IMR-90 (cell line): ENCODE measurements around the gene COX4I1. TPM values are rescaled to one million over a fixed set of nuclear protein-coding genes. Genes with fewer than 3 reads are reported as not detected.

Experiments used
- ATAC-seq: fragments of 200-7000 bp; cut with Tn5 transposase; 2 replicates; pipeline ENCODE4 v1.9.1; 2020; ENCODE audit warnings: low read depth, mild to moderate bottlenecking, moderate library complexity
- Bru-seq: library from RNA; stranded (reverse); fragments of 400-500 nt; gene quantifications from one replicate; lab custom pipeline; 2021; lab: Mats Ljungman, UMichigan
- BruChase-seq, 2 experiments: library from RNA; stranded (reverse); fragments of 400-500 nt; gene quantifications; one replicate each; lab custom pipeline; 2021; lab: Mats Ljungman, UMichigan
- BruUV-seq: library from RNA; stranded (reverse); fragments of 400-500 nt; replicated peaks from 2 replicates; lab custom pipeline; 2021; lab: Mats Ljungman, UMichigan
- CTCF ChIA-PET: fragments of 300-600 bp; formaldehyde crosslinking; extraction: SDS; loops from one replicate; lab custom pipeline; 2021; ENCODE audit warnings: antibody characterized with exemption; lab: Yijun Ruan, JAX
- POLR2A ChIA-PET: fragments of 300-600 bp; sonication (Branson Sonifier 250); formaldehyde crosslinking; loops from one replicate; lab custom pipeline; 2022; ENCODE audit warnings: antibody characterized with exemption; ENCODE audit not compliant: unreplicated experiment; lab: Charles Lee
- DNase-seq: peaks from one replicate; pipeline ENCODE4 v3.0.0; 2013
- H2AFZ ChIP-seq: replicated peaks from 2 replicates; pipeline ENCODE3; 2013; ENCODE audit warnings: low read length, mild to moderate bottlenecking; ENCODE audit not compliant: poor library complexity
- H2AK5ac ChIP-seq: 2 replicates; pipeline ENCODE4 v1.6.1; 2013; ENCODE audit warnings: low read depth, low read length, inconsistent platforms
- H2AK9ac ChIP-seq: replicated peaks from 2 replicates; pipeline ENCODE3; 2013; ENCODE audit warnings: mild to moderate bottlenecking, low read depth, low read length, moderate library complexity; ENCODE audit not compliant: poor library complexity
- H2BK120ac ChIP-seq: 2 replicates; pipeline ENCODE4 v1.6.1; 2013; ENCODE audit warnings: low read depth, low read length, inconsistent platforms
- H2BK15ac ChIP-seq: 3 replicates; pipeline ENCODE4 v1.6.1; 2013; ENCODE audit warnings: low read depth, low read length, inconsistent platforms
- H2BK20ac ChIP-seq: 2 replicates; pipeline ENCODE4 v1.6.1; 2013; ENCODE audit warnings: low read depth, mild to moderate bottlenecking, inconsistent platforms, low read length, moderate library complexity
- H2BK5ac ChIP-seq: 2 replicates; pipeline ENCODE4 v1.6.1; 2013; ENCODE audit warnings: mild to moderate bottlenecking, low read depth, low read length, inconsistent platforms; ENCODE audit not compliant: poor library complexity, severe bottlenecking
- H3K14ac ChIP-seq: replicated peaks from 2 replicates; pipeline ENCODE4 v1.6.1; 2013; ENCODE audit warnings: low read depth, low read length, inconsistent platforms
- H3K18ac ChIP-seq: 2 replicates; pipeline ENCODE4 v1.6.1; 2013; ENCODE audit warnings: low read depth, low read length, control low read depth
- H3K23ac ChIP-seq: 2 replicates; pipeline ENCODE4 v1.6.1; 2013; ENCODE audit warnings: low read depth, low read length, inconsistent platforms
- H3K27ac ChIP-seq: 2 replicates; pipeline ENCODE4 v1.5.1; 2013; ENCODE audit warnings: mild to moderate bottlenecking, control low read depth, low read length; ENCODE audit not compliant: insufficient read depth
- H3K27me3 ChIP-seq: 2 replicates; pipeline ENCODE4 v1.6.1; 2013; ENCODE audit warnings: low read length; ENCODE audit not compliant: control insufficient read depth, insufficient read depth
- H3K36me3 ChIP-seq: 2 replicates; pipeline ENCODE4 v1.6.1; 2013; ENCODE audit warnings: low read length, mixed read lengths; ENCODE audit not compliant: control insufficient read depth, insufficient read depth
- H3K4ac ChIP-seq: 2 replicates; pipeline ENCODE4 v1.6.1; 2013; ENCODE audit warnings: low read depth, low read length, inconsistent platforms
- H3K4me1 ChIP-seq: 2 replicates; pipeline ENCODE4 v1.6.1; 2013; ENCODE audit warnings: low read length, mixed read lengths; ENCODE audit not compliant: control insufficient read depth, insufficient read depth
- H3K4me2 ChIP-seq: 2 replicates; pipeline ENCODE4 v1.6.1; 2013; ENCODE audit warnings: low read depth, mild to moderate bottlenecking, control low read depth, low read length, moderate library complexity
- H3K4me3 ChIP-seq: 2 replicates; pipeline ENCODE4 v1.5.1; 2013; ENCODE audit warnings: low read depth, mild to moderate bottlenecking, control low read depth, low read length, moderate library complexity; ENCODE audit not compliant: insufficient read depth
- H3K56ac ChIP-seq: 2 replicates; pipeline ENCODE4 v1.6.1; 2013; ENCODE audit warnings: low read length, inconsistent platforms; ENCODE audit not compliant: insufficient read depth; ENCODE audit errors: extremely low read depth
- H3K79me1 ChIP-seq, 2 experiments: 2 replicates each; pipeline ENCODE4 v1.6.1; 2013; ENCODE audit warnings: low read length in 2 of 2, inconsistent platforms in 1 of 2, low read depth in 1 of 2
- H3K9ac ChIP-seq: 2 replicates; pipeline ENCODE4 v1.6.1; 2013; ENCODE audit warnings: low read depth, low read length, control low read depth
- H3K9me1 ChIP-seq: 2 replicates; pipeline ENCODE4 v1.6.1; 2013; ENCODE audit warnings: low read length, inconsistent platforms; ENCODE audit not compliant: insufficient read depth
- H3K9me3 ChIP-seq: 2 replicates; pipeline ENCODE4 v1.6.1; 2013; ENCODE audit warnings: low read length; ENCODE audit not compliant: control insufficient read depth, insufficient read depth
- H4K20me1 ChIP-seq: 2 replicates; pipeline ENCODE4 v1.6.1; 2013; ENCODE audit warnings: low read length, inconsistent platforms; ENCODE audit not compliant: insufficient read depth
- H4K5ac ChIP-seq: 2 replicates; pipeline ENCODE4 v1.6.1; 2013; ENCODE audit warnings: mild to moderate bottlenecking, low read depth, low read length, control low read depth
- H4K8ac ChIP-seq, 2 experiments: 2 replicates each; pipeline ENCODE4 v1.6.1; 2013; ENCODE audit warnings: low read depth in 2 of 2, low read length in 2 of 2, control low read depth in 1 of 2, inconsistent platforms in 1 of 2
- H4K91ac ChIP-seq: 2 replicates; pipeline ENCODE4 v1.6.1; 2013; ENCODE audit warnings: low read depth, low read length, inconsistent platforms; ENCODE audit not compliant: insufficient read depth
- BHLHE40 ChIP-seq: fragments of 150-350 bp; IDR thresholded peaks from 2 replicates; pipeline ENCODE4 v1.6.1; 2016; ENCODE audit warnings: mild to moderate bottlenecking, low read depth, low read length
- CEBPB ChIP-seq: IDR thresholded peaks from 2 replicates; pipeline ENCODE4 v1.6.1; 2012; ENCODE audit warnings: low read depth, low read length, improper control_type of control experiment
- CTCF ChIP-seq: conservative IDR thresholded peaks from 2 replicates; pipeline ENCODE4 v1.5.1; 2012; ENCODE audit warnings: mild to moderate bottlenecking, low read depth, low read length, improper control_type of control experiment
- ELK1 ChIP-seq: fragments of 150-350 bp; IDR thresholded peaks from 2 replicates; pipeline ENCODE4 v1.6.1; 2016; ENCODE audit warnings: low read depth, mild to moderate bottlenecking, low read length, moderate library complexity, borderline replicate concordance
- MAFK ChIP-seq: IDR thresholded peaks from 2 replicates; pipeline ENCODE4 v1.6.1; 2012; ENCODE audit warnings: low read depth, low read length, improper control_type of control experiment
- MAZ ChIP-seq: IDR thresholded peaks from 2 replicates; pipeline ENCODE4 v1.6.1; 2012; ENCODE audit warnings: low read depth, mild to moderate bottlenecking, low read length, improper control_type of control experiment, moderate library complexity, borderline replicate concordance
- MXI1 ChIP-seq: IDR thresholded peaks from 2 replicates; pipeline ENCODE4 v1.6.1; 2012; ENCODE audit warnings: low read depth, mild to moderate bottlenecking, low read length, moderate library complexity, borderline replicate concordance
- POLR2A ChIP-seq: IDR thresholded peaks from 2 replicates; pipeline ENCODE4 v1.6.1; 2012; ENCODE audit warnings: mild to moderate bottlenecking, low read depth, low read length
- RAD21 ChIP-seq: IDR thresholded peaks from 2 replicates; pipeline ENCODE4 v1.6.1; 2012; ENCODE audit warnings: low read length, improper control_type of control experiment
- RCOR1 ChIP-seq: IDR thresholded peaks from 2 replicates; pipeline ENCODE4 v1.6.1; 2012; ENCODE audit warnings: mild to moderate bottlenecking, low read length, improper control_type of control experiment; ENCODE audit not compliant: insufficient replicate concordance
- WGBS, 2 experiments: methylation state at CpG; one replicate each; pipeline versions ENCODE4 v1.1.5 to v1.1.7; 2013; ENCODE audit warnings: missing lambda C conversion rate in 2 of 2; ENCODE audit not compliant: insufficient read length in 1 of 2; ENCODE audit errors: extremely low coverage in 2 of 2; 5-methylcytosine and 5-hydroxymethylcytosine counted together
- dilution Hi-C: fragments of 300-500 bp; cut with HindIII; formaldehyde crosslinking; loops from one replicate; pipeline ENCODE4 v1.14.3; 2018; ENCODE audit warnings: low sequenced_read_pairs; ENCODE audit not compliant: unreplicated experiment
- in situ Hi-C: fragments of 300-500 bp; cut with MboI; formaldehyde crosslinking; loops from 3 replicates; pipeline ENCODE4 v1.14.3; 2019; ENCODE audit warnings: low sequenced_read_pairs, inconsistent platforms, mixed read lengths
- intact Hi-C: fragments of 100-400 bp; cut with micrococcal nuclease; formaldehyde crosslinking; loops from 2 replicates; pipeline ENCODE4 v1.10.0; 2022
- long read RNA-seq: library from polyadenylated mRNA; unstranded; transcript quantifications from one replicate; pipeline ENCODE4 v2.0.0, GENCODE V29; 2021; ENCODE audit not compliant: unreplicated experiment
- polyA plus RNA-seq, 3 experiments: library from polyadenylated mRNA; depleted of rRNA; stranded (reverse); fragments of >200 nt; gene quantifications; 2 replicates each; pipeline ENCODE4 v1.2.3, GENCODE V29; 2012; ENCODE audit warnings: low replicate concordance in 1 of 3
- total RNA-seq: library from RNA; depleted of rRNA; stranded (reverse); fragments of >200 nt; gene quantifications from 2 replicates; pipeline ENCODE4 v1.2.3, GENCODE V29; 2012; rRNA removed

The COX4I1 gene
- total RNA-seq = 392 and 397 TPM in 2 replicates
- polyA plus RNA-seq (2012; rRNA removed) = 700 and 845 TPM in 2 replicates
- polyA plus RNA-seq (2012; cell fraction: cytosol; rRNA removed) = 1,212 and 1,973 TPM in 2 replicates
- 339 and 570 TPM in 2 replicates for polyA plus RNA-seq (2012; cell fraction: nucleus; rRNA removed; ENCODE audit: low replicate concordance)
- Bru-seq, nascent RNA = percentile 93 among the genes with signal in this experiment
- BruChase-seq, experiment 1, labeled RNA remaining after a 6-hour chase = percentile 88 among the genes with signal in this experiment
- percentile 81 among the genes with signal in this experiment for BruChase-seq, experiment 2, labeled RNA remaining after a 2-hour chase
- long read RNA-seq, transcript COX4I1-217 (1 exons, 3,946 nt) = minor isoform, 120 of 411 reads
- long read RNA-seq, transcript COX4I1-201 (5 exons, 708 nt) = major isoform, 262 of 411 reads
- long read RNA-seq, partial matches to known transcripts = 16 of 411 reads
- long read RNA-seq, other reads (novel, unspliced or antisense) = 5 of 411 reads

DNA sequence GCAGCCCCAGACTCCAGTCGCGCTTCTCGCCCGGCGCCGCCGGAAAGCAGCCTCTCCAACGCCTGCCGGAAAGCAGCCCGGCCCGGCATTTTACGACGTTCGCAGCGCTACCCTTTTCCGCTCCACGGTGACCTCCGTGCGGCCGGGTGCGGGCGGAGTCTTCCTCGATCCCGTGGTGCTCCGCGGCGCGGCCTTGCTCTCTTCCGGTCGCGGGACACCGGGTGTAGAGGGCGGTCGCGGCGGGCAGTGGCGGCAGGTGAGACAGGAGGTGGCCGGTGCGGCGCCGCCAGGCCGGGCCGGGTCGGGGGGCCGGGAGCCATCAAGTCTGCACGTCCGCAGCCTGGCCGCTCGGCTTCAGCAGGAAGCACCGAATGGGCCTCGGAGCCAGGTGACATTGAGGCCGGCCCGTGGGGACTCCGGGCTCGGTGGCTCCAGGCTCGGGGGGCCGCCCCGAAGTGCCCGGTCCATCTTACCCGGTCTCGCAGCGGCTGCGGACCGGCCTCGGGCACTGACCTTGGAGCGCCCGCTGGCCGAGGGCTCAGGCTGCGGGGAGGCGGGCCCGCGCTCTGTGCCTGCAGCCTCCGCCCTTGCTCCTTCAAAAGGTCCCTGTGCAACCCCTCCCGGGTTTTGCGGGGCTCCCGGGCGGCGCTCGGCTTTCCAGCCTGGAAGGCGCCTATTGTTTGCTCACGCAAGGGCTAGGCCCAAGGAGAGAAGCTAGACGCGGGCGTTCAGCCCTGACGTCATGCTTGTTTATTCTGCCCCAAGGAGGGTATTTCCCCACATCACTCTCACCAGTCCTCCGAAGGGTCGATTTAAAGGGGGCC is at the start of gene COX4I1, which contains the start of gene EMC8:
TSS of gene COX4I1 (plus strand) at position 199 of the 824 bp plus-strand sequence. CDS start 1,511 bp downstream, outside the sequence.
TSS of gene EMC8 (minus strand) at position 48 of the 824 bp plus-strand sequence. CDS start 249 bp downstream, outside the sequence.
- peak; percentile 92 for DNase-seq
- ChIA-PET POLR2A (no interaction called here), CTCF (no interaction called here)
- H4K91ac ChIP-seq = peak within 1 kb of the TSS; percentile 38
- H3K79me1 ChIP-seq = peaks cover 54 to 69% of the 10 kb centered on the region in 2 experiments
- peak within 1 kb of the TSS; percentile 83 for H3K14ac ChIP-seq
- H2BK15ac ChIP-seq = no peak within 1 kb of the TSS
- peak within 1 kb of the TSS; percentile 95 for H2AFZ ChIP-seq
- peak within 1 kb of the TSS; percentile 65 to 84; a peak in 3 of 4 replicates for H4K8ac ChIP-seq
- H3K18ac ChIP-seq = no peak within 1 kb of the TSS; the same call in 1 of the 2 replicates
- no peaks in the 10 kb centered on the region for H3K27me3 ChIP-seq
- peak within 1 kb of the TSS; percentile 87 for H3K56ac ChIP-seq
- peak within 1 kb of the TSS; percentile 76 for H3K4ac ChIP-seq
- peak within 1 kb of the TSS; percentile 64 for H2BK5ac ChIP-seq
- H3K9ac ChIP-seq = peak within 1 kb of the TSS; percentile 74
- peaks cover 13% of the 10 kb centered on the region; the same call in 1 of the 2 replicates for H3K9me1 ChIP-seq
- H2BK20ac ChIP-seq = no peak within 1 kb of the TSS
- peak within 1 kb of the TSS; percentile 86 for H2AK5ac ChIP-seq
- H4K5ac ChIP-seq = peak within 1 kb of the TSS; percentile 19
- peak within 1 kb of the TSS; percentile 39; the same call in 1 of the 2 replicates for H2BK120ac ChIP-seq
- peak within 1 kb of the TSS; percentile 74 for H3K27ac ChIP-seq
- H3K36me3 ChIP-seq = peaks cover 44% of the 10 kb centered on the region
- peak within 1 kb of the TSS; percentile 97 for H3K23ac ChIP-seq
- peak within 1 kb of the TSS; percentile 94 for H3K4me3 ChIP-seq
- intact Hi-C loops = loop anchor here (1.0 to 5.0 kb wide), 3 partner anchors 47 to 122 kb away; partner anchors contain the start of gene C16orf74
- H4K20me1 ChIP-seq = peaks cover 67% of the 10 kb centered on the region
- dilution Hi-C loops = no loop called here
- in situ Hi-C loops = loop anchor here (25.0 kb wide), 1 partner anchor 513 kb away; no protein-coding TSS in a partner anchor
- no peak for TF ChIP-seq BHLHE40
- no peak for TF ChIP-seq RCOR1
- TF ChIP-seq MXI1 = no peak; the same call in 1 of the 2 replicates
- TF ChIP-seq POLR2A = peak; percentile 83
- no peak for TF ChIP-seq CTCF
- TF ChIP-seq CEBPB = peak; percentile 51; the same call in 1 of the 2 replicates
- TF ChIP-seq MAFK = no peak
- TF ChIP-seq ELK1 = no peak
- TF ChIP-seq MAZ = peak; percentile 46; the same call in 1 of the 2 replicates
- no peak for TF ChIP-seq RAD21
- H3K9me3 ChIP-seq = no peaks in the 10 kb centered on the region
- ATAC-seq = peak; percentile 93
- no TSS peak for BruUV-seq
- peaks cover 2% of the 10 kb centered on the region; the same call in 1 of the 2 replicates for H3K4me1 ChIP-seq
- peak within 1 kb of the TSS; percentile 100 for H3K4me2 ChIP-seq
- WGBS, 2 experiments = 0% methylated on average over 54 of the region's 87 CpGs; no CpG with 5 or more reads in 1 of the 2 experiments
- H2AK9ac ChIP-seq = peak within 1 kb of the TSS; percentile 95
